H9 (cell line): ENCODE results near the gene PPARG. TPM values are rescaled to one million over a fixed set of nuclear protein-coding genes. Genes with fewer than 3 reads are reported as not detected.

Experiments used
- DNase-seq: peaks from one replicate; pipeline ENCODE4 v3.0.0-alpha.2; 2017
- H2AFZ ChIP-seq: one replicate; pipeline ENCODE4 v1.6.1; 2013; ENCODE audit warnings: mild to moderate bottlenecking, low read length, control low read depth, moderate library complexity
- H2AK5ac ChIP-seq: 2 replicates; pipeline ENCODE4 v1.6.1; 2013; ENCODE audit warnings: low read length, control low read depth, mixed read lengths; ENCODE audit not compliant: insufficient read length
- H2BK120ac ChIP-seq: one replicate; pipeline ENCODE4 v1.6.1; 2013; ENCODE audit warnings: low read depth, mild to moderate bottlenecking, low read length, control low read depth, inconsistent platforms; ENCODE audit not compliant: poor library complexity, severe bottlenecking
- H2BK12ac ChIP-seq: 2 replicates; pipeline ENCODE4 v1.6.1; 2013; ENCODE audit warnings: low read length, control low read depth, mixed read lengths, low read depth; ENCODE audit not compliant: insufficient read length
- H2BK15ac ChIP-seq: 2 replicates; pipeline ENCODE4 v1.6.1; 2013; ENCODE audit warnings: low read depth, low read length, control low read depth
- H2BK20ac ChIP-seq: one replicate; pipeline ENCODE4 v1.6.1; 2013; ENCODE audit warnings: low read depth, mild to moderate bottlenecking, low read length, control low read depth, inconsistent platforms; ENCODE audit not compliant: poor library complexity, severe bottlenecking
- H2BK5ac ChIP-seq: 2 replicates; pipeline ENCODE4 v1.6.1; 2013; ENCODE audit warnings: low read length, control low read depth, mixed read lengths; ENCODE audit not compliant: insufficient read length
- H3K14ac ChIP-seq: 2 replicates; pipeline ENCODE4 v1.6.1; 2013; ENCODE audit warnings: low read length, control low read depth; ENCODE audit not compliant: insufficient read depth
- H3K18ac ChIP-seq: 2 replicates; pipeline ENCODE4 v1.6.1; 2013; ENCODE audit warnings: low read depth, mild to moderate bottlenecking, mixed read lengths, low read length, control low read depth; ENCODE audit not compliant: insufficient read length
- H3K23ac ChIP-seq: 2 replicates; pipeline ENCODE4 v1.6.1; 2013; ENCODE audit warnings: low read length, control low read depth, mixed read lengths, low read depth; ENCODE audit not compliant: insufficient read length
- H3K23me2 ChIP-seq: 2 replicates; pipeline ENCODE4 v1.6.1; 2013; ENCODE audit warnings: low read depth, mild to moderate bottlenecking, mixed read lengths, low read length, control low read depth; ENCODE audit not compliant: insufficient read length, poor library complexity, severe bottlenecking
- H3K27ac ChIP-seq: 2 replicates; pipeline ENCODE4 v1.5.1; 2013; ENCODE audit warnings: low read length, control low read depth, mixed read lengths, low read depth; ENCODE audit not compliant: insufficient read length
- H3K27me3 ChIP-seq: 2 replicates; pipeline ENCODE4 v1.6.1; 2013; ENCODE audit warnings: low read length, control low read depth, inconsistent platforms; ENCODE audit not compliant: insufficient read depth
- H3K4ac ChIP-seq: 2 replicates; pipeline ENCODE4 v1.6.1; 2013; ENCODE audit warnings: low read depth, mild to moderate bottlenecking, control low read depth, inconsistent platforms, low read length, moderate library complexity
- H3K4me1 ChIP-seq: 2 replicates; pipeline ENCODE4 v1.6.1; 2013; ENCODE audit warnings: low read length, control low read depth, inconsistent platforms; ENCODE audit not compliant: insufficient read depth
- H3K4me2 ChIP-seq: 2 replicates; pipeline ENCODE4 v1.6.1; 2013; ENCODE audit warnings: low read length, control low read depth, mixed read lengths; ENCODE audit not compliant: insufficient read length, insufficient read depth
- H3K56ac ChIP-seq: 2 replicates; pipeline ENCODE4 v1.6.1; 2013; ENCODE audit warnings: low read depth, mild to moderate bottlenecking, mixed read lengths, low read length, control low read depth; ENCODE audit not compliant: insufficient read length
- H3K79me1 ChIP-seq: 2 replicates; pipeline ENCODE4 v1.6.1; 2013; ENCODE audit warnings: low read depth, mild to moderate bottlenecking, moderate library complexity, low read length, control low read depth, inconsistent platforms; ENCODE audit not compliant: insufficient read depth, poor library complexity, severe bottlenecking
- H3K79me2 ChIP-seq: 2 replicates; pipeline ENCODE4 v1.6.1; 2013; ENCODE audit warnings: low read length, control low read depth, inconsistent platforms; ENCODE audit not compliant: insufficient read depth
- H3K9ac ChIP-seq: 2 replicates; pipeline ENCODE4 v1.6.1; 2013; ENCODE audit warnings: low read length, control low read depth, mixed read lengths; ENCODE audit not compliant: insufficient read length; ENCODE audit errors: extremely low read depth
- H3K9me3 ChIP-seq: one replicate; pipeline ENCODE4 v1.6.1; 2013; ENCODE audit warnings: low read depth, low read length, inconsistent platforms; ENCODE audit not compliant: control insufficient read depth
- H3T11ph ChIP-seq: one replicate; pipeline ENCODE4 v1.6.1; 2013; ENCODE audit warnings: mild to moderate bottlenecking, low read length, control low read depth, inconsistent platforms
- H4K20me1 ChIP-seq: one replicate; pipeline ENCODE4 v1.6.1; 2013; ENCODE audit not compliant: control insufficient read depth, insufficient read length, insufficient read depth
- H4K5ac ChIP-seq: 2 replicates; pipeline ENCODE4 v1.6.1; 2013; ENCODE audit warnings: low read depth, mild to moderate bottlenecking, mixed read lengths, low read length, control low read depth; ENCODE audit not compliant: insufficient read length
- H4K8ac ChIP-seq: replicated peaks from 2 replicates; pipeline ENCODE4 v1.6.1; 2013; ENCODE audit warnings: low read length, control low read depth, mixed read lengths, low read depth; ENCODE audit not compliant: insufficient read length
- H4K91ac ChIP-seq: 2 replicates; pipeline ENCODE4 v1.6.1; 2013; ENCODE audit warnings: low read depth, mild to moderate bottlenecking, moderate library complexity, mixed read lengths, low read length, control low read depth; ENCODE audit not compliant: insufficient read length
- H3K27ac Mint-ChIP-seq, 3 experiments: 2 replicates in 2 of 3; 3 replicates in 1 of 3; pipeline ENCODE4 v1.8.0; 2020 to 2021; ENCODE audit warnings: mixed read lengths in 3 of 3, mild to moderate bottlenecking in 1 of 3, moderate library complexity in 1 of 3
- H3K27me3 Mint-ChIP-seq: 2 replicates; pipeline ENCODE4 v1.8.0; 2021; ENCODE audit warnings: low read depth, mild to moderate bottlenecking, moderate library complexity, mixed read lengths
- H3K36me3 Mint-ChIP-seq, 3 experiments: 2 replicates in 2 of 3; 3 replicates in 1 of 3; pipeline ENCODE4 v1.8.0; 2020 to 2021; ENCODE audit warnings: low read depth in 3 of 3, mixed read lengths in 3 of 3; ENCODE audit not compliant: insufficient read depth in 1 of 3
- H3K4me1 Mint-ChIP-seq, 2 experiments: 2 replicates each; pipeline ENCODE4 v1.8.0; 2020; ENCODE audit warnings: mixed read lengths in 2 of 2
- H3K4me3 Mint-ChIP-seq, 2 experiments: 2 replicates in 1 of 2; 3 replicates in 1 of 2; pipeline ENCODE4 v1.8.0; 2020 to 2021; ENCODE audit warnings: mild to moderate bottlenecking in 2 of 2, mixed read lengths in 2 of 2, moderate library complexity in 1 of 2
- H3K9me3 Mint-ChIP-seq, 2 experiments: 2 replicates in 1 of 2; 3 replicates in 1 of 2; pipeline ENCODE4 v1.8.0; 2020; ENCODE audit warnings: mild to moderate bottlenecking in 2 of 2, mixed read lengths in 2 of 2, moderate library complexity in 1 of 2
- CTCF ChIP-seq: fragments of 200-600 bp; sonication (generic); conservative IDR thresholded peaks from 3 replicates; pipeline ENCODE4 v1.8.0; 2021; ENCODE audit warnings: antibody characterized with exemption, mild to moderate bottlenecking
- WGBS: extraction: QIAGEN DNeasy Blood & Tissue Kit; methylation state at CpG from one replicate; pipeline ENCODE4 v1.1.7; 2013; ENCODE audit warnings: missing lambda C conversion rate, low lambda C conversion rate, mixed read lengths; ENCODE audit not compliant: insufficient read length; ENCODE audit errors: extremely low coverage; 5-methylcytosine and 5-hydroxymethylcytosine counted together
- total RNA-seq: library from RNA; stranded (reverse); gene quantifications from 2 replicates; pipeline ENCODE4 v1.2.1, GENCODE V29; 2021

The PPARG gene
- total RNA-seq, 1 experiment from 2014 or later: 0.42 TPM

- Histone ChIP-seq H2BK20ac (no peak overlapping the region), H3K14ac (no peak overlapping the region), H4K8ac (no peak overlapping the region), H4K91ac (no peak overlapping the region), H3K4me2 (no peak overlapping the region), H3K27ac (no peak overlapping the region), H3K4ac (no peak overlapping the region), H3K9me3 (no peaks in the 10 kb centered on the region), H4K5ac (no peak overlapping the region), H2AFZ (no peak overlapping the region), H3K23me2 (no peaks in the 10 kb centered on the region), H3K9ac (no peak overlapping the region), H4K20me1 (no peaks in the 10 kb centered on the region), H3K18ac (no peak overlapping the region), H2BK5ac (no peak overlapping the region), H3K79me1 (no peaks in the 10 kb centered on the region), H3K56ac (no peak overlapping the region), H3K27me3 (no peaks in the 10 kb centered on the region), H2AK5ac (no peak overlapping the region), H3K79me2 (no peaks in the 10 kb centered on the region), H2BK12ac (no peak overlapping the region), H3K4me1 (no peaks in the 10 kb centered on the region), H3K23ac (no peak overlapping the region), H2BK120ac (no peak overlapping the region), H2BK15ac (no peak overlapping the region), H3T11ph (no peak overlapping the region)
- 0 out of 4 replicates have a peak, but pooled peaks cover 0 to 3% of the 10 kb centered on the region in 2 experiments for H3K4me1 Mint-ChIP-seq
- TF ChIP-seq CTCF: no peak
- 0 out of 2 replicates have a peak, but pooled peaks cover 2% of the 10 kb centered on the region for H3K27me3 Mint-ChIP-seq
- peaks cover 9 to 12% of the 10 kb centered on the region in 2 experiments; a peak in 4 of 5 replicates for H3K9me3 Mint-ChIP-seq
- no peak overlapping the region for H3K4me3 Mint-ChIP-seq
- no peak overlapping the region for H3K27ac Mint-ChIP-seq
- DNase-seq: no peak
- H3K36me3 Mint-ChIP-seq: no peaks in the 10 kb centered on the region; a peak in 1 of 7 replicates
- no CpG with 5 or more reads among the region's 2 CpGs for WGBS
Measured at GRCh38 chr3:12249519-12249918, 39.4 kb upstream of the PPARG start.
